ENCODE measurements around the gene IRAK1.

DNA sequence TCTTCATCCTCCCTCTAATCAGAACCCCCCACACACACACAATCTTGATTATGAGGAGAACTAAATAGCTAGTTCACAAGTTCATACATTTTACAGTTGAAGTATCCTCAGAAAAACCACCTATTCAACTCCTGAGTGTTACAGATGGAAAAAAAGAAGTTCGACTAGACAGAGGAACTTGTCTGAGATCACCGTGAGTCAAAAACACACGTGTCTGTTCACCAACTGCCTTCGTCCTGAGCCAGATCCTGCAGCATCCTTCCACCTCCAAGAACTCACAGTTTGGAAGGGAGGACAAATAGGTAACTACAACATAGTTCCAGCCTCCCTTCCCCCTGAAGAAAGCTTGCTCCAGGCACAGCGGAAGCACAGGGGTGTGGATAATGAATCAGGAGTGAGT is 19.0 kb upstream of the IRAK1 start:
- TF ChIP-seq CTCF (IDR thresholded peaks at IDR 0.05) (no peak), ZFX (IDR thresholded peaks at IDR 0.05; ENCODE audit: borderline replicate concordance) (no peak)

All from 22Rv1 (cell line).